Heart left ventricle (tissue), 16 donors: ENCODE data around the gene MCF2L. TPM values are rescaled to one million over a fixed set of nuclear protein-coding genes. Genes with fewer than 3 reads are reported as not detected.

Experiments
- ATAC-seq, 4 donors: fragments of 200-7000 bp; cut with Tn5 transposase; one replicate each; pipeline ENCODE4 v1.9.1; 2020 to 2022; ENCODE audit warnings: moderate library complexity in 4 of 4, mild to moderate bottlenecking in 3 of 4, moderate number of reproducible peaks in 1 of 4
- DNase-seq, 5 donors: peaks; one replicate each; pipeline ENCODE4 v3.0.0-alpha.2; 2020
- H3K27ac ChIP-seq, 12 donors: fragments of 200-600 bp; sonication (generic) in 4 of 12; one replicate each; pipeline versions ENCODE4 v1.5.0 to v1.8.0; 2016 to 2022; ENCODE audit warnings: mild to moderate bottlenecking in 2 of 12
- H3K27me3 ChIP-seq, 9 donors: fragments of 200-600 bp; sonication (generic) in 2 of 9; one replicate each; pipeline versions ENCODE4 v1.5.1 to v1.8.0; 2016 to 2022; ENCODE audit warnings: mild to moderate bottlenecking in 3 of 9
- H3K36me3 ChIP-seq, 9 donors: fragments of 200-600 bp; sonication (generic) in 2 of 9; one replicate each; pipeline versions ENCODE4 v1.5.0 to v1.8.0; 2018 to 2022; ENCODE audit warnings: mild to moderate bottlenecking in 2 of 9
- H3K4me1 ChIP-seq, 12 donors: fragments of 200-600 bp; sonication (generic) in 4 of 12; one replicate each; pipeline versions ENCODE4 v1.5.0 to v1.8.0; 2016 to 2022; ENCODE audit warnings: mild to moderate bottlenecking in 3 of 12
- H3K4me3 ChIP-seq, 12 donors: fragments of 200-600 bp; sonication (generic) in 4 of 12; one replicate each; pipeline versions ENCODE4 v1.5.0 to v1.8.0; 2017 to 2022; ENCODE audit warnings: mild to moderate bottlenecking in 9 of 12, moderate library complexity in 4 of 12
- H3K9me3 ChIP-seq, 12 donors: fragments of 200-600 bp; sonication (generic) in 4 of 12; one replicate each; pipeline versions ENCODE4 v1.5.0 to v1.8.0; 2016 to 2022; ENCODE audit warnings: mild to moderate bottlenecking in 1 of 12
- POLR2A ChIP-seq, 2 donors: fragments of 450-650 bp; IDR thresholded peaks; one replicate each; pipeline ENCODE4 v1.6.1; 2017; ENCODE audit warnings: antibody characterized with exemption in 2 of 2, mild to moderate bottlenecking in 2 of 2, moderate library complexity in 2 of 2
- WGBS, 4 donors: extraction: QIAGEN DNeasy Blood & Tissue Kit in 2 of 4; methylation state at CpG; one replicate each; pipeline versions ENCODE4 v1.1.5 to v1.1.7; 2013 to 2018; 5-methylcytosine and 5-hydroxymethylcytosine counted together
- intact Hi-C, 10 donors: fragments of 100-400 bp; cut with DNase I; formaldehyde crosslinking; loops; one replicate each; pipeline versions ENCODE4 v1.11.1 to v1.14.2; 2022
- polyA plus RNA-seq, 2 donors: library from polyadenylated mRNA; stranded (reverse); fragments of 200-250 nt; gene quantifications; one replicate each; pipeline ENCODE4 v1.2.3, GENCODE V29; 2013
- total RNA-seq, 9 donors: library from RNA; depleted of rRNA in 2 of 9; stranded (reverse); fragments of >200 nt in 2 of 9; fragmentation: NEBNext Ultra II Directional in 3 of 9; extraction: Animal tissue kit (Norgen Biotek cat#: 25700) in 3 of 9; gene quantifications; one replicate each; pipeline versions ENCODE4 v1.1.0 to v1.2.4, GENCODE V29; 2016 to 2023
- TF ChIP-seq, protein P1 (sequence below), 12 donors: fragments of 200-600 bp; sonication (generic) in 4 of 12; IDR thresholded peaks; one replicate each; pipeline versions ENCODE4 v1.5.0 to v1.8.0; 2018 to 2022; ENCODE audit warnings: antibody characterized with exemption in 12 of 12, mild to moderate bottlenecking in 5 of 12
- donor health status: ischemic (EF 13 %, LVEDD 7.1; RV severe dilation, severe dysfunction).
- donor health status: healthy with polysubstance abuse.
- donor health status: DM: no; HTN: yes; CAD: no.
- donor health status: DM: no; HTN: no; CAD: no.
- donor health status: ischemic (EF 25% LVEDD 6.9; RV normal size, moderate dysfunction).
- donor health status: ischemic (EF 25% LVEDD 5.7; RV mildly dilated, moderate dysfunction).
- donor health status: healthy.
- donor health status: DM: yes; HTN: yes; CAD: no.
- donor health status: ischemic (EF 35%, LVEDD 5.7; RV mildly dilated, moderate dysfunction).
- donor health status: nonischemic (EF 11% LVEDD 7.7; RV severe dilation, severe dysfunction).
- donor health status: DM: yes; HTN: yes; CAD: no.
- donor health status: PGD.
- donor health status: ischemic (EF 29% LVEDD 5.4; RV normal size, mild dysfunction).
- donor health status: nonischemic (EF 23%, LVEDD 6.1; RV moderate dilation, normal function).

The MCF2L gene
- total and polyA plus RNA-seq, 11 donors, result 26.0 to 61.0 (median 42.7) TPM

DNA sequence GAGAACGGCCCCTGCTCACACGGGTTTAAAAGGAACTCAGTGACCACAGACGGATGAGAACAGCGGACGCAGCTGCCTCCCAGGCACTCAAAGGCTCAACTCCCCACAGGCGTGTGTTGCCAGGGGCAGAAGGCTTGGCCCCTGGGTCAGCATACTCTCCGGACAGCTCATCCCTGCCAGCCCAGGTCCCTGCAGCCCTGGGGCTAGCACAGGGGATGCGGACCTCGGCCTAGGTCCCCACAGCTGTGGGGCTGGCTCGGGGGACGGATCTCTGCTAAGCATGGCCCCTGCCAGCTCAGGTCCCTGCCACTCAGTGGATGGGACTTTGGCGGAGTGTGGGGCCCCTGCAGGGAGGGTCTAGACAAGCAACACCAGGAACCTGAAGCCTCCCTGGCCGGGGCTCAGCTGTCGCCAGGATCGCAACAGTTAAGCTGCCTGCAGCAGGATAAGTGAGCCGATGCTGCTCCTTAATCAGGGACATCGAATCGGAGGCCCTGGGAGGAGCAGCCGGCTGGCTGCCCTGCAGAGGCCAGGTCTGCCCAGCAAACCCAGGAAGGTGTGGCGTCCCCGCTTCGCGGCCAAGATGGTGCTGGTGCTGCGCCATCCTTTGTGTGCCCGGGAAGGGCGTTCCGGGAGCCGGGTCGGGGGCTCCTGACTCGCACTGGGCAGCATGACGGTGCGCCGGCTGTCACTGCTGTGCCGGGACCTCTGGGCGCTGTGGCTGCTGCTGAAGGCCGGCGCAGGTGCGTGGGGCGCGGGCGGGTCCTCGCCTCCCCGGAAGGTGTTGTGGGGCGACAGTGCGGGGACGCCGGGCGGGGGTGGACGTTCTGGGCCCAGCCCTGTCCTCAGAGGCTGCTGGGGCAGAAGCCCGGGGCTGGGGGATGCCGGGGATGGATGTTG is 32.5 kb downstream of the MCF2L start:
- WGBS, 4 donors, result 14 to 23% (median 17%) methylated on average over 35 to 51 of the region's 51 CpGs
- DNase-seq (peak in 2 of 5 donors; percentile 64 to 66), ATAC-seq (peak; percentile 24 to 76 (median 64))
- peak overlapping the region in 11 of 12 donors; percentile 13 to 52 (median 43) for H3K4me3 ChIP-seq
- H3K4me1 ChIP-seq, result peaks cover 11 to 55% (median 35%) of the 10 kb centered on the region in 12 donors
- H3K27me3 ChIP-seq, result peaks cover 0 to 13% (median 0%) of the 10 kb centered on the region in 9 donors
- intact Hi-C loops, result loop anchor here in 1 of 10 donors (10.0 kb wide), 1 partner anchor 57 kb away; no protein-coding TSS in a partner anchor
- peak overlapping the region in 4 of 12 donors; percentile 10 to 61 (median 32) for H3K27ac ChIP-seq
- peaks cover 0 to 11% (median 3%) of the 10 kb centered on the region in 9 donors for H3K36me3 ChIP-seq
- TF ChIP-seq POLR2A (IDR thresholded peaks at IDR 0.05), result no peak
- TF ChIP-seq, protein P1, sequence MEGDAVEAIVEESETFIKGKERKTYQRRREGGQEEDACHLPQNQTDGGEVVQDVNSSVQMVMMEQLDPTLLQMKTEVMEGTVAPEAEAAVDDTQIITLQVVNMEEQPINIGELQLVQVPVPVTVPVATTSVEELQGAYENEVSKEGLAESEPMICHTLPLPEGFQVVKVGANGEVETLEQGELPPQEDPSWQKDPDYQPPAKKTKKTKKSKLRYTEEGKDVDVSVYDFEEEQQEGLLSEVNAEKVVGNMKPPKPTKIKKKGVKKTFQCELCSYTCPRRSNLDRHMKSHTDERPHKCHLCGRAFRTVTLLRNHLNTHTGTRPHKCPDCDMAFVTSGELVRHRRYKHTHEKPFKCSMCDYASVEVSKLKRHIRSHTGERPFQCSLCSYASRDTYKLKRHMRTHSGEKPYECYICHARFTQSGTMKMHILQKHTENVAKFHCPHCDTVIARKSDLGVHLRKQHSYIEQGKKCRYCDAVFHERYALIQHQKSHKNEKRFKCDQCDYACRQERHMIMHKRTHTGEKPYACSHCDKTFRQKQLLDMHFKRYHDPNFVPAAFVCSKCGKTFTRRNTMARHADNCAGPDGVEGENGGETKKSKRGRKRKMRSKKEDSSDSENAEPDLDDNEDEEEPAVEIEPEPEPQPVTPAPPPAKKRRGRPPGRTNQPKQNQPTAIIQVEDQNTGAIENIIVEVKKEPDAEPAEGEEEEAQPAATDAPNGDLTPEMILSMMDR (IDR thresholded peaks at IDR 0.05), result no peak
- no peaks in the 10 kb centered on the region for H3K9me3 ChIP-seq

DNA sequence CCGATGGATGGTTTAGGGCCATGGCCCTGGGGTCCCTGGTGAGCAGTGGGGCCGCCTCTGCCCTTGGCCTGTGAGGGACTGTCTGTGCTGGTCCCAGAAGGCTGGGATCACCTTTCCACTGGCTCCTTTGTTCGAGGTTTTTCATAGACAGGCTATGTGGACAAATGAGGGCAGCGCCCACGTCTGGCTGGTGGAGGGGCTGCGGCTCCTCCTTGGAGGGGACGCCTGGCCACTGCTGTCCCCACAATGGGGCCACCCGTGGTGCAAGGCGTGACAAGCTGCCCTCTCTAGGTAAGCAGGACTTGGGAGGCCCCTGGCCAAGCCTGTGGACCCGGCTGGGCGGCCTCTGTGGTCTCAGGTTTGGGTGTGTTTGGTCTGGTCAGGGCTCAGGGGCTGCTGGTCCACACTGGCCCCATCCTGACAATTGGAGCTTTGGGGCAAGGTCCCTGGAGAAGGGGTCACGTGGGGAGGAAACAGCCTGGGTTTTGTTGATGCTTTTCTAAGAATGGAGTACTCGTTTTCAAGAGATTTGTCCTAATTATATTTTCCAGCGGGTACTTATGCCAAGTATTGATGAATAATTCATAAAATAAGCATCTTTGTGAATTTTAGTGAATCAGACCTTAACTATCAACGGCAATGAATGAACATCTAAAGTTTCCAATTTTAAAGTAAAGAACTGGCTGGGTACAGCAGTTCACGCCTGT is 33.3 kb downstream of the MCF2L start:
- Histone ChIP-seq H3K36me3 (peaks cover 0 to 14% (median 3%) of the 10 kb centered on the region in 9 donors), H3K9me3 (no peaks in the 10 kb centered on the region), H3K4me3 (peak overlapping the region in 7 of 12 donors; percentile 39 to 52 (median 47)), H3K4me1 (peaks cover 8 to 52% (median 29%) of the 10 kb centered on the region in 12 donors), H3K27me3 (peaks cover 0 to 13% (median 0%) of the 10 kb centered on the region in 9 donors), H3K27ac (peak overlapping the region in 3 of 12 donors; percentile 10 to 61 (median 46))
- DNase-seq, result no peak
- no peak for TF ChIP-seq POLR2A (IDR thresholded peaks at IDR 0.05)
- TF ChIP-seq, protein P1 (IDR thresholded peaks at IDR 0.05), result peak in 9 of 12 donors; percentile 14 to 45 (median 29)
- 54 to 65% (median 57%) methylated on average over 8 to 16 of the region's 16 CpGs for WGBS, 4 donors
- ATAC-seq, result peak in 3 of 4 donors; percentile 2 to 8 (median 3)
- intact Hi-C loops, result loop anchor here in 1 of 10 donors (10.0 kb wide), 1 partner anchor 58 kb away; no protein-coding TSS in a partner anchor

DNA sequence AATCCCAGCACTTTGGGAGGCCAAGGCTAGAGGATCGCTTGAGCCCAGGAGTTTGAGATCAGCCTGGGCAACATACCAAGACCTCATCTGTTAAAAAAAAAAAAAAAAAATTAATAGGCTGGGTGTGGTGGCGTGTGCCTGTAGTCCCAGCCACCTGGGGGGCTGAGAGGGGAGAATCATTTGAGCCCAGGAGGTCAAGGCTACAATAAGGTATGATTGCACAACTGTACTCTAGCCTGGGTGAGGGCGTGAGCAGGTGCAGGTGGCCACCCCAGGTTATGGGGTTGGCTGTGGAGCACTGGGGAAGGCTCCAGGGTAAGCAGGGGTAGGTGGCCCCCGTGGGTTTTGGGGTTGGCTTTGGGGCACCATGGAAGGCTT is 33.9 kb downstream of the MCF2L start:
- Histone ChIP-seq H3K4me3 (no peak overlapping the region), H3K36me3 (peaks cover 0 to 14% (median 3%) of the 10 kb centered on the region in 9 donors), H3K27me3 (peaks cover 0 to 13% (median 0%) of the 10 kb centered on the region in 9 donors), H3K9me3 (no peaks in the 10 kb centered on the region), H3K27ac (no peak overlapping the region), H3K4me1 (peaks cover 8 to 47% (median 27%) of the 10 kb centered on the region in 12 donors)
- WGBS, 4 donors, result 86 to 91% (median 87%) methylated on average over 4 of the region's 4 CpGs
- ATAC-seq (no peak), DNase-seq (no peak)
- TF ChIP-seq POLR2A (IDR thresholded peaks at IDR 0.05), result no peak
- TF ChIP-seq, protein P1 (IDR thresholded peaks at IDR 0.05), result no peak
- intact Hi-C loops, result loop anchor here in 1 of 10 donors (10.0 kb wide), 1 partner anchor 58 kb away; no protein-coding TSS in a partner anchor
